DND-41 (cell line): Measurements from ENCODE around the gene RIPOR3.
"Not testable (repeated sequence)": the region's sequence is repeated elsewhere in the genome, so short reads cannot be mapped to it uniquely, and the experiment has no call there.

Experiments
- ATAC-seq: fragments of 200-7000 bp; cut with Tn5 transposase; 3 replicates; pipeline ENCODE4 v1.9.1; 2021; ENCODE audit warnings: low read depth; ENCODE audit not compliant: insufficient read depth
- DNase-seq: peaks from one replicate; pipeline ENCODE4 v3.0.0-alpha.2; 2020
- H2AFZ ChIP-seq: 2 replicates; pipeline ENCODE4 v1.6.0; 2012; ENCODE audit warnings: low read depth, low read length
- H3K27ac ChIP-seq: 2 replicates; pipeline ENCODE4 v1.5.1; 2012; ENCODE audit warnings: low read length, inconsistent platforms
- H3K27me3 ChIP-seq: fragments of 200-600 bp; sonication (generic); 2 replicates; pipeline ENCODE4 v1.6.0; 2012; ENCODE audit warnings: low read length, mild to moderate bottlenecking, inconsistent platforms; ENCODE audit not compliant: insufficient read depth, poor library complexity
- H3K36me3 ChIP-seq: 2 replicates; pipeline ENCODE4 v1.5.1; 2012; ENCODE audit warnings: low read length, inconsistent platforms; ENCODE audit not compliant: insufficient read depth
- H3K4me1 ChIP-seq: 2 replicates; pipeline ENCODE4 v1.5.1; 2012; ENCODE audit warnings: mild to moderate bottlenecking, low read length; ENCODE audit not compliant: insufficient read depth
- H3K4me2 ChIP-seq: 2 replicates; pipeline ENCODE4 v1.6.0; 2012; ENCODE audit warnings: mild to moderate bottlenecking, moderate library complexity, low read length, inconsistent platforms; ENCODE audit not compliant: insufficient read depth
- H3K4me3 ChIP-seq, 2 experiments: fragments of 200-600 bp in 1 of 2; shearing (Covaris generic) in 1 of 2; 2 replicates each; pipeline ENCODE4 v1.5.1; 2012 to 2016; ENCODE audit warnings: inconsistent platforms in 2 of 2, low read length in 2 of 2, mild to moderate bottlenecking in 2 of 2, low read depth in 1 of 2, moderate library complexity in 1 of 2
- H3K79me2 ChIP-seq: 2 replicates; pipeline ENCODE4 v1.6.0; 2012; ENCODE audit warnings: low read length, inconsistent platforms; ENCODE audit not compliant: insufficient read depth
- H3K9ac ChIP-seq: 2 replicates; pipeline ENCODE4 v1.6.0; 2012; ENCODE audit warnings: low read depth, mild to moderate bottlenecking, inconsistent platforms, low read length, moderate library complexity
- H3K9me3 ChIP-seq: 2 replicates; pipeline ENCODE4 v1.5.1; 2012; ENCODE audit warnings: low read length, moderate library complexity, mild to moderate bottlenecking, inconsistent platforms; ENCODE audit not compliant: insufficient read depth, severe bottlenecking
- H4K20me1 ChIP-seq: 2 replicates; pipeline ENCODE4 v1.6.0; 2012; ENCODE audit warnings: low read length; ENCODE audit not compliant: insufficient read depth
- CTCF ChIP-seq: IDR thresholded peaks from 2 replicates; pipeline ENCODE4 v1.5.1; 2012; ENCODE audit warnings: borderline replicate concordance, low read length, moderate library complexity, mild to moderate bottlenecking; ENCODE audit not compliant: poor library complexity, severe bottlenecking; ENCODE audit errors: extremely low read depth
- EZH2 ChIP-seq: IDR thresholded peaks from 3 replicates; pipeline ENCODE4 v1.6.1; 2012; ENCODE audit warnings: borderline replicate concordance, low read depth, mild to moderate bottlenecking, moderate library complexity, low read length, inconsistent platforms; ENCODE audit not compliant: severe bottlenecking

RIPOR3 gene

GRCh38 chr20:50642288-50642803 is 49.0 kb downstream of the RIPOR3 start:
- Histone ChIP-seq H3K27ac (no peak overlapping the region), H3K36me3 (no peaks in the 10 kb centered on the region), H3K9ac (no peak overlapping the region), H3K4me1 (no peaks in the 10 kb centered on the region), H3K79me2 (no peaks in the 10 kb centered on the region), H4K20me1 (no peaks in the 10 kb centered on the region), H3K4me3 (no peak overlapping the region), H3K27me3 (peaks cover 3% of the 10 kb centered on the region), H3K4me2 (no peak overlapping the region), H3K9me3 (no peaks in the 10 kb centered on the region), H2AFZ (no peak overlapping the region)
- TF ChIP-seq EZH2, result no peak
- no peak for TF ChIP-seq CTCF
- no peak for ATAC-seq
- DNase-seq, result no peak

- H3K9me3 ChIP-seq, H3K9ac ChIP-seq, H3K79me2 ChIP-seq, H2AFZ ChIP-seq, DNase-seq, H4K20me1 ChIP-seq, H3K27ac ChIP-seq, H3K27me3 ChIP-seq, H3K36me3 ChIP-seq, ATAC-seq, H3K4me3 ChIP-seq, H3K4me1 ChIP-seq, H3K4me2 ChIP-seq: not testable (repeated sequence)
Observed at GRCh38 chr20:50641625-50642287, 49.6 kb downstream of the RIPOR3 start.

GRCh38 chr20:50639971-50640711 is 51.2 kb downstream of the RIPOR3 start:
- H3K79me2 ChIP-seq, H3K36me3 ChIP-seq, H3K4me2 ChIP-seq, H3K9ac ChIP-seq, H2AFZ ChIP-seq, H3K27me3 ChIP-seq, ATAC-seq, H4K20me1 ChIP-seq, H3K27ac ChIP-seq, DNase-seq, H3K4me3 ChIP-seq, H3K9me3 ChIP-seq, H3K4me1 ChIP-seq: not testable (repeated sequence)

GRCh38 chr20:50638015-50638847 is 53.1 kb downstream of the RIPOR3 start:
- DNase-seq, H3K79me2 ChIP-seq, ATAC-seq, H3K4me1 ChIP-seq, H3K27ac ChIP-seq, H3K27me3 ChIP-seq, H3K9me3 ChIP-seq, H2AFZ ChIP-seq, H3K4me3 ChIP-seq, H3K9ac ChIP-seq, H3K36me3 ChIP-seq, H3K4me2 ChIP-seq: not testable (repeated sequence)
- H4K20me1 ChIP-seq, result peaks cover 12% of the 10 kb centered on the region; the same call in 1 of the 2 replicates
